Measurements from ENCODE around the gene MCHR1. TPM values are rescaled to one million over a fixed set of nuclear protein-coding genes. Genes with fewer than 3 reads are reported as not detected.
"Not testable (repeated sequence)": the region's sequence is repeated elsewhere in the genome, so short reads cannot be mapped to it uniquely, and the experiment has no call there.

Gene MCHR1
- total and polyA plus RNA-seq, 7 experiments from 2014 or later, result not detected

- intact Hi-C loops (cut with micrococcal nuclease), result no loop called here
- CTCF ChIA-PET, result interaction anchor here (0.6 to 1.2 kb wide), 3 partner anchors 9 to 150 kb away, joined by 3 to 5 read pairs (median 3); no protein-coding TSS in a partner anchor
Observed at GRCh38 chr22:40674274-40674673, 5.0 kb upstream of the MCHR1 start.

GRCh38 chr22:40676166-40676565 lies 3.1 kb upstream of the MCHR1 start:
- H3K4me1 Mint-ChIP-seq, result peaks cover 0 to 12% (median 0%) of the 10 kb centered on the region in 7 donors
- intact Hi-C loops (cut with micrococcal nuclease), result not testable (repeated sequence)

More at GRCh38 chr22:40674274-40674673, 5.0 kb upstream of the MCHR1 start:
- no peak overlapping the region for H3K4me3 Mint-ChIP-seq
- DNase-seq (no peak), ATAC-seq (no peak)
- H3K9me3 Mint-ChIP-seq, result peaks cover 0 to 2% (median 0%) of the 10 kb centered on the region in 11 donors
- H3K4me1 Mint-ChIP-seq, result peaks cover 0 to 12% (median 0%) of the 10 kb centered on the region in 7 donors
- Histone ChIP-seq H3K27me3 (ENCODE audit: control insufficient read depth in 2 of 2, insufficient read depth in 2 of 2, low read length in 2 of 2) (no peaks in the 10 kb centered on the region), H3K4me1 (ENCODE audit: control insufficient read depth in 2 of 2, insufficient read depth in 2 of 2, low read length in 2 of 2) (no peaks in the 10 kb centered on the region), H3K36me3 (ENCODE audit: control insufficient read depth in 2 of 3, insufficient read depth in 3 of 3, low read length in 3 of 3) (no peaks in the 10 kb centered on the region), H3K9me3 (ENCODE audit: control insufficient read depth in 2 of 3, low read length in 3 of 3) (no peaks in the 10 kb centered on the region), H3K4me3 (ENCODE audit: low read length) (no peak overlapping the region), H3K27ac (ENCODE audit: low read depth, low read length) (no peak overlapping the region)
- POLR2A ChIA-PET, result no interaction called here
- peaks cover 0 to 5% (median 3%) of the 10 kb centered on the region in 5 donors for H3K27me3 Mint-ChIP-seq
- peaks cover 0 to 3% (median 0%) of the 10 kb centered on the region in 5 donors for H3K36me3 Mint-ChIP-seq
- H3K27ac Mint-ChIP-seq, result no peak overlapping the region

DNA sequence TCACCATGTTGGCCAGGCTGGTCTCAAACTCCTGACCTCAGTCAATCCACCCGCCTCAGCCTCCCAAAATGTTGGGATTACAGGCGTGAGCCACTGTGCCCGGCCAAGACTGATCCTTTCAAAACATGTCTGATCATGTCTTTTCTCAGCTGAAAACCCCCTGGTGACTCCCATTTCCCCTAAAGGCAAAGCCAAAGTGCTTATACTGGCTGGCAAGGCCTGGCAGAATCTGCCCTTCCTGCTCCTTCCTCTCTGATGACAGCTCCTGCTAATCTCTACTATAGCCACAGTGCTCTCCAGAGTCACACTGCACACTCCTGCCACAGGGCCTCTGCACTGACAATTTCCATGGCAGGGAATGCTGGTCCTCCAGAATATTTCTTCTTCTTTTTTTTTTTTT lies 2.6 kb upstream of the MCHR1 start:
- POLR2A ChIA-PET, result interaction anchor here (0.7 kb wide), 1 partner anchor 24 kb away, joined by 4 read pairs; no protein-coding TSS in a partner anchor
- ATAC-seq (no peak), DNase-seq (no peak)
- H3K27ac ChIP-seq (ENCODE audit: low read depth, low read length), result no peak overlapping the region
- H3K4me3 ChIP-seq (ENCODE audit: low read length), result no peak overlapping the region
- CTCF ChIA-PET, result no interaction called here
- peaks cover 0 to 16% (median 15%) of the 10 kb centered on the region in 5 donors for H3K27me3 Mint-ChIP-seq
- no peak overlapping the region for H3K4me3 Mint-ChIP-seq
- no peaks in the 10 kb centered on the region for H3K4me1 ChIP-seq (ENCODE audit: control insufficient read depth in 2 of 2, insufficient read depth in 2 of 2, low read length in 2 of 2)
- H3K27ac Mint-ChIP-seq, result no peak overlapping the region
- no peaks in the 10 kb centered on the region for H3K36me3 ChIP-seq (ENCODE audit: control insufficient read depth in 2 of 3, insufficient read depth in 3 of 3, low read length in 3 of 3)
- peaks cover 0 to 12% (median 0%) of the 10 kb centered on the region in 7 donors for H3K4me1 Mint-ChIP-seq
- peaks cover 0 to 3% (median 0%) of the 10 kb centered on the region in 5 donors for H3K36me3 Mint-ChIP-seq
- intact Hi-C loops (cut with micrococcal nuclease), result no loop called here
- H3K9me3 ChIP-seq (ENCODE audit: control insufficient read depth in 2 of 3, low read length in 3 of 3), result no peaks in the 10 kb centered on the region
- H3K27me3 ChIP-seq (ENCODE audit: control insufficient read depth in 2 of 2, insufficient read depth in 2 of 2, low read length in 2 of 2), result no peaks in the 10 kb centered on the region
- H3K9me3 Mint-ChIP-seq, result peaks cover 0 to 2% (median 0%) of the 10 kb centered on the region in 11 donors

More at GRCh38 chr22:40676166-40676565, 3.1 kb upstream of the MCHR1 start:
- H3K36me3 ChIP-seq (ENCODE audit: control insufficient read depth in 2 of 3, insufficient read depth in 3 of 3, low read length in 3 of 3); H3K4me1 ChIP-seq (ENCODE audit: control insufficient read depth in 2 of 2, insufficient read depth in 2 of 2, low read length in 2 of 2); H3K27me3 ChIP-seq (ENCODE audit: control insufficient read depth in 2 of 2, insufficient read depth in 2 of 2, low read length in 2 of 2); ATAC-seq; CTCF ChIA-PET; H3K4me3 Mint-ChIP-seq; H3K27ac ChIP-seq (ENCODE audit: low read depth, low read length); H3K4me3 ChIP-seq (ENCODE audit: low read length); H3K9me3 ChIP-seq (ENCODE audit: control insufficient read depth in 2 of 3, low read length in 3 of 3); H3K9me3 Mint-ChIP-seq; H3K36me3 Mint-ChIP-seq; DNase-seq: not testable (repeated sequence)
- POLR2A ChIA-PET, result interaction anchor here (0.6 to 0.7 kb wide), 2 partner anchors 24 to 35 kb away, joined by 3 to 4 read pairs; no protein-coding TSS in a partner anchor
- Mint-ChIP-seq H3K27ac (peak overlapping the region in 1 of 9 donors; percentile 36), H3K27me3 (peaks cover 0 to 16% (median 15%) of the 10 kb centered on the region in 5 donors)

DNA sequence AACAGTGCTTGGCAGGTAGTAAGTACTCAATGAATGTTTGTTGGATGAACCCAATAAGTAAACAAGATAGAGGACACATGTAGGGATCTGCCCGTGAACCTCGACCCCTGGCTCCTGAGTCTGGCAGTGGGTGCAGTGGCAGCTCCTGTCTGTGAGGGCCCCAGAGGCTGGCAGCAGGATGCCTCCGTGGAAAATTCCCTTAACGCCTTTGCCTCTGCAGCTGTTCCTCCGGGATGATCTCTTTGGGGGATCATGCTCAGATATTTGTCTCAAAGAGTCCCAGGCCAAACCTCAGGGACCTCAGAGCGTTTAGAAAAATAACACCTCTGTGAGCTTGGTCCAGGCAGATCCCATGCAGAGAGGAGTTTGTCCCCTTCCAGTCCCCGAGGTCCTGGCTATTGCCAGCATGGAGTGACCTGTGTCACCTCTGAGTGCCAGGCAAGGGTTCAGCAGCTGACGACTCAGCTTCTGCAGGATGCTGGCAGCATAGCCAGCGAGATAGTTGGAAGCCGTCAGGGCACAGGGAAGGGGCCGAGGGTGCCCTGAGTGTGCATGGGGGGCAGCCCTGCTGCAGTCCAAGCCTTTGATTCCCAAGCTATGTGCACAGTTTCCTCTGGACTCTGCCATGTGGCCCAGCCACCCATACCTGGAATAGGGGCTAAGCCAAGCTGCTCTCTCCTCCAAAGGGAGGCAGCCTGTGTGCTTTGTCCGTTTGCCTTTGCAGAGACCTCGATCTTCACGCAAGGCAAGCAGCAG lies 613 bp upstream of the MCHR1 start:
- H3K27ac ChIP-seq (ENCODE audit: low read depth, low read length), result no peak overlapping the region
- no peaks in the 10 kb centered on the region for H3K27me3 ChIP-seq (ENCODE audit: control insufficient read depth in 2 of 2, insufficient read depth in 2 of 2, low read length in 2 of 2)
- H3K9me3 ChIP-seq (ENCODE audit: control insufficient read depth in 2 of 3, low read length in 3 of 3), result no peaks in the 10 kb centered on the region
- H3K27me3 Mint-ChIP-seq, result peaks cover 0 to 16% (median 15%) of the 10 kb centered on the region in 5 donors
- DNase-seq, result no peak
- no peaks in the 10 kb centered on the region for H3K9me3 Mint-ChIP-seq
- POLR2A ChIA-PET, result interaction anchor here (0.5 to 0.6 kb wide), 2 partner anchors 53 to 775 kb away, joined by 3 read pairs; no protein-coding TSS in a partner anchor
- CTCF ChIA-PET, result interaction anchor here (0.6 kb wide), 1 partner anchor 1663 kb away, joined by 5 read pairs; no protein-coding TSS in a partner anchor
- H3K36me3 ChIP-seq (ENCODE audit: control insufficient read depth in 2 of 3, insufficient read depth in 3 of 3, low read length in 3 of 3), result no peaks in the 10 kb centered on the region
- no peaks in the 10 kb centered on the region for H3K4me1 ChIP-seq (ENCODE audit: control insufficient read depth in 2 of 2, insufficient read depth in 2 of 2, low read length in 2 of 2)
- no peak for ATAC-seq
- H3K27ac Mint-ChIP-seq, result no peak overlapping the region
- intact Hi-C loops (cut with micrococcal nuclease), result no loop called here
- H3K4me3 ChIP-seq (ENCODE audit: low read length), result no peak overlapping the region
- H3K4me1 Mint-ChIP-seq, result peaks cover 4 to 27% (median 7%) of the 10 kb centered on the region in 7 donors
- H3K36me3 Mint-ChIP-seq, result no peaks in the 10 kb centered on the region
- H3K4me3 Mint-ChIP-seq, result no peak overlapping the region

- CTCF ChIA-PET, result interaction anchor here (0.6 to 1.0 kb wide), 2 partner anchors 49 to 77 kb away, joined by 3 read pairs; no protein-coding TSS in a partner anchor
- H3K27me3 Mint-ChIP-seq, result peaks cover 0 to 16% (median 15%) of the 10 kb centered on the region in 5 donors
Observed at GRCh38 chr22:40679964-40680818, 907 bp downstream of the MCHR1 start.

GRCh38 chr22:40680819-40681183 lies 1.5 kb downstream of the MCHR1 start:
- H3K4me3 Mint-ChIP-seq, result no peak overlapping the region
- intact Hi-C loops (cut with micrococcal nuclease), result loop anchor here (5.0 kb wide), 2 partner anchors 46 to 156 kb away; no protein-coding TSS in a partner anchor
- H3K27me3 ChIP-seq (ENCODE audit: control insufficient read depth in 2 of 2, insufficient read depth in 2 of 2, low read length in 2 of 2), result no peaks in the 10 kb centered on the region
- no peak overlapping the region for H3K4me3 ChIP-seq (ENCODE audit: low read length)
- no peaks in the 10 kb centered on the region for H3K9me3 Mint-ChIP-seq
- no peaks in the 10 kb centered on the region for H3K36me3 Mint-ChIP-seq
- H3K27ac Mint-ChIP-seq, result peak overlapping the region in 2 of 9 donors; percentile 25 to 34
- POLR2A ChIA-PET, result no interaction called here
- H3K27me3 Mint-ChIP-seq, result peaks cover 0 to 16% (median 15%) of the 10 kb centered on the region in 5 donors
- no peaks in the 10 kb centered on the region for H3K9me3 ChIP-seq (ENCODE audit: control insufficient read depth in 2 of 3, low read length in 3 of 3)
- no peak overlapping the region for H3K27ac ChIP-seq (ENCODE audit: low read depth, low read length)
- H3K36me3 ChIP-seq (ENCODE audit: control insufficient read depth in 2 of 3, insufficient read depth in 3 of 3, low read length in 3 of 3), result no peaks in the 10 kb centered on the region
- H3K4me1 Mint-ChIP-seq, result peaks cover 4 to 33% (median 9%) of the 10 kb centered on the region in 7 donors
- CTCF ChIA-PET, result interaction anchor here (0.6 to 3.3 kb wide), 2 partner anchors 77 to 218 kb away, joined by 3 to 26 read pairs; no protein-coding TSS in a partner anchor
- DNase-seq (no peak), ATAC-seq (no peak)
- no peaks in the 10 kb centered on the region for H3K4me1 ChIP-seq (ENCODE audit: control insufficient read depth in 2 of 2, insufficient read depth in 2 of 2, low read length in 2 of 2)

More at GRCh38 chr22:40679964-40680818, 907 bp downstream of the MCHR1 start:
- POLR2A ChIA-PET, result no interaction called here
- Histone ChIP-seq H3K27ac (ENCODE audit: low read depth, low read length) (no peak overlapping the region), H3K4me1 (ENCODE audit: control insufficient read depth in 2 of 2, insufficient read depth in 2 of 2, low read length in 2 of 2) (no peaks in the 10 kb centered on the region), H3K27me3 (ENCODE audit: control insufficient read depth in 2 of 2, insufficient read depth in 2 of 2, low read length in 2 of 2) (no peaks in the 10 kb centered on the region), H3K36me3 (ENCODE audit: control insufficient read depth in 2 of 3, insufficient read depth in 3 of 3, low read length in 3 of 3) (no peaks in the 10 kb centered on the region), H3K4me3 (ENCODE audit: low read length) (no peak overlapping the region), H3K9me3 (ENCODE audit: control insufficient read depth in 2 of 3, low read length in 3 of 3) (no peaks in the 10 kb centered on the region)
- Mint-ChIP-seq H3K4me3 (no peak overlapping the region), H3K4me1 (peaks cover 4 to 31% (median 9%) of the 10 kb centered on the region in 7 donors), H3K36me3 (no peaks in the 10 kb centered on the region), H3K27ac (peak overlapping the region in 1 of 9 donors; percentile 34), H3K9me3 (no peaks in the 10 kb centered on the region)
- intact Hi-C loops (cut with micrococcal nuclease), result loop anchor here (5.0 kb wide), 2 partner anchors 47 to 157 kb away; no protein-coding TSS in a partner anchor
- ATAC-seq, result no peak
- DNase-seq, result no peak

All from naive thymus-derived CD4-positive, alpha-beta T cell (primary cell).